ENCODE results near the gene CDX1.

Gene CDX1

GRCh38 chr5:150184990-150185912, 18.7 kb downstream of the CDX1 start:
- DNase-seq: no peak

DNA sequence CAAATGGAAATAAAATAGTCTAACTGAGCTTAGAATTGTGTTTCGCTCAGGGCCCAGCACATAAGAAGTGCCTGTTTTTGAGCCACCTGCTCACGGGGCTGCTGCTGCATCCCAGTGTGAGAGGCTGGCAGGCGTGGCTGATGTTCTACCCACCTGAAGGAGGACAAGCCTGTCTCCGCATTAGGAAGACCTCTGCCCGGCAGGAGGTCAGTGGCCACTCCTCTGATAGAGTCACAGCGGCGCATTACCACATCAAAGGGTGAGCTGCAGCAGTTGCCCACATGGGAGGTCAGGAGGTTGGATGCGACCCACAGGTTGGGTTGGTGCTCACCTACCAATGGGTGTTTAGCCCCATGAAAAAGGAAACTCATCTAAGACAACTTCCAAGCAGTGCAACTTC, 19.6 kb downstream of the CDX1 start:
- no peak for DNase-seq

- DNase-seq: no peak
Measured at GRCh38 chr5:150186897-150187296, 20.3 kb downstream of the CDX1 start.

- DNase-seq: no peak
Measured at GRCh38 chr5:150188146-150188842, 21.7 kb downstream of the CDX1 start.

DNA sequence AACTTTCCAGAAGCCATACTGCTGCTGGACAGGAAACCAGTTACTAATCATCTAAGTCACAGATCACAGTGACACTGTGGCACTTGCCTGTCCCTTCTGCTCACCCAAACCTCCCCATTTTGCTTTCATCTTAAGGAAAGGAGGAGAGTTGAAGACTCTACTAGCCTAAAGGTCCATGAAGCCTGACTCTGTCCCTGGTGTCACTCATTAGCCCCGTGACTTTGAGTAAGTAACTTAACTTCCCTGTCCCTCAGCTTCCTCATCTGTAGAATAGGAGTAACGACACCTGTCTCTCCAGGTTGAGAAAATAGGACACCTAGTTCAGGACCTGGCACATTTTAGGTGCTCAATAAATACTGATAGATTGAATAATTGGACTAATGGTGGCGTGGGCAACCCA, 22.7 kb downstream of the CDX1 start:
- no peak for DNase-seq

DNA sequence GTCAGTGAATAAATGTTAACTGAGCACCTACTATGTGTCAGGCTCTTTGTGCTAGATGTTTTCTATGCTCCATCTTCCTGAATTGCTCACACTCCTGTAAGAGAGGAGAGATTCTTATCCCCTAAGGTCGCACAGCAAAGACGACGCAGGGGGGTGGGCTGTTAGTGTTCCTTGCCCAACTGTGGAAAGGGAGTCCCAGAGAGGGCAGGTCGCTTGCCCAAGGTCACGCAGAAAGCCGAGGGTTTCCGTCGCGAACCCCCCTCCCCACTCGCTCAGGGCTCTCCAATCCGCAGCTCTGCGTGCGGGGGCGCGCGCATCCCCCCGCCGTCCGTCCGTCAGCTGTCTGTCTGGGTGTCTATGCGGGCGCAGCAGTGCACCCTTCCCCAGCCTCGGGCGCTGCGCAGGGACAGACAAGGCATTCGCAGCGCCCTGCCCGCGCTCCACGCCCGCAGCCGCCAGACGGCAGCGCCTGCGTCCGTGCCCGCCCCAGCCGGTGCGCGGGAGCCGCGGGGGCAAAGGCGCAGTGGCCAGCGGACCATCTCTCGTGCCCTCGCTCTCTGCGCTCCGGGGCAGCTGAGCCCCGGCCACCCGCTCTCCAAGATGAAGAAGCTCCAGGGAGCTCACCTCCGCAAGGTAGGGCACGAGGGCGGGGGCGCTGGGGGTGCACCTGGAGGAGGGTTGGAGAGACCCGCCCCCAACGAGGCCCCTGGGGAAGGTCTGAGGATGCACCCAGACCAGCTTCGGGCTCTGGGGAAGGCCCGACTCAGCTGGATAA, 23.3 kb downstream of the CDX1 start, which contains the start of gene SLC6A7:
Gene SLC6A7, plus strand, starts transcription at position 335 of the 775 bp plus-strand sequence. Its CDS starts 266 bp downstream, at position 601.
- DNase-seq: no peak

GRCh38 chr5:150190503-150190979, 24.0 kb downstream of the CDX1 start:
- no peak for DNase-seq

DNA sequence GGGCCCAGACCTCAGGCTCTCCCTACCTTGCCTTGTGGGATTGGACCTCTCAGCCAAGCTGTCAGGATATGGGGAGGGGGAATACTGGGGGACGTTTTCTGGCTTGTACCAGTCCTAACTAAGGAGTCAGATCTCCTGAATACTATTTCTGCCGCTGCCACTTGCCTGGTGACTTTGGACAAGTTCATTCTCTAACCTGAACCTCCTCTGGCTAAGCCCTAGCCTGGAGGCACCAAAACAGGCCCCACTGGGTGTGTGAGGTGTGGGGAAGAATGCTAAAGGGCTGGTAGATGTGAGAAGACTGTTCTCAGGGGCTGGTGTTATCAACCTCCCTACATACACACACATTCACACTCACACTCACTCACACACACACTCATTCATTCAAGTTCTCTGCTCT, 24.4 kb downstream of the CDX1 start:
- no peak for DNase-seq

DNA sequence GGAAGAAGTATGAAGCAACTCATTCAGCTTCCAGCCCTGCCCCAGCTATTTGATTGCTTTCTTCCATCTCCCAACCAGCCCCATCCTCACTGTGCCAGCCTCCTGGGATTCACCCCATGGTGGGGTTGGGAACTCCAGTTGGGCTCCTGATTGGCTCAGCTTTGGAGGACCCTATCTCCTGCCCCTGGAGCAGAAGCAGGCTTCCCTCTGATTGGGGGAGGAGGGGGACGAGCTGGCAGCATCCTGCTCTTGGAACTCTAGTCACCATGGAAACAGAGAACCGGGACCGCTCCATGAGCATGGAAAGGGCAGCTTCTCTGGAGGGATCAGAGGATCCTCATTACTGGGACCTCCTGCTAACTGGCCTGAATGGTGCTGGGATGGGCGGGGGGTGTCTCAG, 25.9 kb downstream of the CDX1 start:
- no peak for DNase-seq

DNA sequence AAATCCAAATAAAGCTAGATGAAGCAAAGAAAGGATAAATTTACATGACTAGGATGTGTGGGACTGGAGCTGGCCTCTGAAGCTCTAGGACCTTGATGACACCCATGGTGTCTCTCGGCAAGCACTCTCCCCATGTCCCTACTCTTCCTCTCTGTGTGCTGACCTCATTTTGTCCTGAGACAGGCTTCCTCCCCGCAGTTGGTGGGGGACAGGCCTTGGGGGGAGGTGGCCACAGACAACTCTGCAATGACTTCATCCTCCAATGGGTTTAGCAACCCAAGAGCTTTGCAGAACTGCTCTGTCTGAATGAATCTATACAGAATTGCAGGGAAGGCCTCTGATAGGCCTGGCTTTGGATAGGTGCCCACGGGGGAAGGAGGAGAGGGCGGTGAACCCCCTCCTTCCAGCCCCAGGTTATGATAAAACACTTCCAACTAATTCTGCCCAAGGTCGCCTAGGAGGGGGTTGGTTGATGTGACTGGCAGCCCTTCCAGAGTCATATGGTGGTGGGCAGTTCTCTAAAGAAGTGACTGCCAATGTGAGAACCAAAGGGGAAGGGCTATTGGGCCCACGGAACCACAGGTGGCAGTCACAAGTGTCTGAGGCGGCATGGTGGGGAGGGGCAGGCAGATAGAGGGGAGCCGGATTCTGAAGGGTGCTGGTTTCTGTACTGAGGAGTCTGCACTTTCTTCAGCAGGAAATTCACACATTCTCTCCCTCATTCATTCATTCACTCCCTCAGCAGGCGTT, 29.3 kb downstream of the CDX1 start:
- no peak for DNase-seq

DNA sequence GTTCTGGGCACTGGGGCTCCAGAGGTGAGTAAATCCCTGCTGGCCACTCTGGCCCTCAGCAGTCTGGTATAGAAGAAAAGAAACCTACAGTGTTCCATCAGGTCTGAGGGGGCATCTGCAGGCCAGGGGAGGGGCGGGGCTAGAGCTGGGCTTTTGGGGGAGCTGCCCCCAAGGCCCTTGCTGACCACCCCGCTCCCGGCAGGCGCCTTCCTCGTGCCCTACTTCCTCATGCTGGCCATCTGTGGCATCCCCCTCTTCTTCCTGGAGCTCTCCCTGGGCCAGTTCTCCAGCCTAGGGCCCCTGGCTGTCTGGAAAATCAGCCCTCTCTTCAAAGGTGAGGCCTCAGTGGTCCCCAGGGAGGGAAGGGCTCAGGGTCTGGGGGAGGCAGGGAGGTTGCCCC, 29.9 kb downstream of the CDX1 start:
- no peak for DNase-seq

DNA sequence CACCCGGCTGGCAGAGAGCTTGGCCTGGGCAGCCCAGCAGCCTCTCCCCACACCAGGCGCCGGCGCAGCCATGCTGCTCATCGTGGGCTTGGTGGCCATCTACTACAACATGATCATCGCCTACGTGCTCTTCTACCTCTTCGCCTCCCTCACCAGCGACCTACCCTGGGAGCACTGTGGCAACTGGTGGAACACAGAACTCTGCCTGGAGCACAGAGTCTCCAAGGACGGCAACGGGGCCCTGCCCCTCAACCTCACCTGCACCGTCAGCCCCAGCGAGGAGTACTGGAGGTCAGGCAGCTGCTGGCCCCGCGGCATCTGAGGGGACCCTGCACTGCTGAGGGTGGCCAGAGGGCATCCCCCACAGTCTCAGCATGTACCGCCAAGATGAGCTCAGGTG, 30.4 kb downstream of the CDX1 start:
- DNase-seq: no peak

- no peak for DNase-seq
Measured at GRCh38 chr5:150197476-150197875, 30.9 kb downstream of the CDX1 start.

- DNase-seq: no peak
Measured at GRCh38 chr5:150202501-150202900, 35.9 kb downstream of the CDX1 start.

GRCh38 chr5:150203832-150204589, 37.4 kb downstream of the CDX1 start:
- DNase-seq: no peak

- DNase-seq: no peak
Measured at GRCh38 chr5:150204590-150204960, 38.0 kb downstream of the CDX1 start.

GRCh38 chr5:150206098-150206778, 39.7 kb downstream of the CDX1 start:
- DNase-seq: no peak

- DNase-seq: no peak
Measured at GRCh38 chr5:150206779-150207115, 40.2 kb downstream of the CDX1 start.

GRCh38 chr5:150208187-150209098, 41.9 kb downstream of the CDX1 start:
- DNase-seq: no peak

GRCh38 chr5:150209099-150209635, 42.6 kb downstream of the CDX1 start:
- peak; percentile 22 for DNase-seq
